H1 (cell line): ENCODE measurements around the gene UPK3B. TPM values are rescaled to one million over a fixed set of nuclear protein-coding genes. Genes with fewer than 3 reads are reported as not detected.
"Not testable (repeated sequence)": the region's sequence is repeated elsewhere in the genome, so short reads cannot be mapped to it uniquely, and the experiment has no call there.

Experiments used
- CTCF ChIA-PET: fragments of 300-600 bp; sonication (Branson Sonifier 250); formaldehyde crosslinking; loops from one replicate; lab custom pipeline; 2021; ENCODE audit not compliant: partially characterized antibody; lab: Charles Lee
- POLR2A ChIA-PET: fragments of 300-600 bp; sonication (Branson Sonifier 250); formaldehyde crosslinking; loops from one replicate; lab custom pipeline; 2021; ENCODE audit warnings: inconsistent platforms; ENCODE audit not compliant: partially characterized antibody; lab: Charles Lee
- DNase-seq, 2 experiments: peaks; one replicate each; pipeline versions ENCODE4 v3.0.0 to v3.0.0-alpha.2; 2010 to 2022; ENCODE audit warnings: low spot score in 2 of 2, low read depth in 1 of 2, mixed read lengths in 1 of 2
- FAIRE-seq: peaks from 2 replicates; lab custom pipeline; 2011; peaks lifted over from hg19 to GRCh38; lab: Jason Lieb, UNC
- H2AFZ ChIP-seq: 2 replicates; pipeline ENCODE4 v1.8.1; 2012; ENCODE audit warnings: low read length, inconsistent platforms
- H2AK5ac ChIP-seq: 2 replicates; pipeline ENCODE4 v1.6.1; 2013; ENCODE audit warnings: low read depth, low read length
- H2BK120ac ChIP-seq: replicated peaks from 2 replicates; pipeline ENCODE3; 2013; ENCODE audit warnings: low read depth, low read length, inconsistent platforms
- H2BK12ac ChIP-seq: 2 replicates; pipeline ENCODE4 v1.6.1; 2013; ENCODE audit warnings: low read depth, low read length
- H2BK15ac ChIP-seq: 2 replicates; pipeline ENCODE4 v1.6.1; 2013; ENCODE audit warnings: low read length
- H2BK20ac ChIP-seq: 2 replicates; pipeline ENCODE4 v1.6.1; 2013; ENCODE audit warnings: low read length
- H2BK5ac ChIP-seq: 2 replicates; pipeline ENCODE4 v1.6.1; 2013; ENCODE audit warnings: low read depth, low read length
- H3K14ac ChIP-seq: 2 replicates; pipeline ENCODE4 v1.6.1; 2013; ENCODE audit warnings: inconsistent platforms; ENCODE audit not compliant: insufficient read length
- H3K18ac ChIP-seq: 2 replicates; pipeline ENCODE4 v1.6.1; 2013; ENCODE audit warnings: low read length; ENCODE audit errors: extremely low read depth
- H3K23ac ChIP-seq: 2 replicates; pipeline ENCODE4 v1.6.1; 2013; ENCODE audit warnings: inconsistent platforms; ENCODE audit not compliant: insufficient read length
- H3K23me2 ChIP-seq: 2 replicates; pipeline ENCODE4 v1.6.1; 2013; ENCODE audit warnings: low read depth, low read length
- H3K27ac ChIP-seq: 2 replicates; pipeline ENCODE4 v1.6.1; 2011; ENCODE audit warnings: low read depth, low read length, inconsistent platforms
- H3K27me3 ChIP-seq, 4 experiments: replicated peaks in 1 of 4; 1 replicate in 1 of 4; 2 replicates in 3 of 4; pipeline versions ENCODE4 v1.6.1 to v1.8.1; 2011 to 2013; ENCODE audit warnings: low read length in 3 of 4, mild to moderate bottlenecking in 3 of 4, inconsistent platforms in 2 of 4, mixed read lengths in 2 of 4, moderate library complexity in 1 of 4; ENCODE audit not compliant: control insufficient read depth in 3 of 4, insufficient read depth in 3 of 4; ENCODE audit errors: extremely low read depth in 1 of 4
- H3K36me3 ChIP-seq, 4 experiments: 2 replicates each; pipeline versions ENCODE4 v1.6.1 to v1.8.1; 2011 to 2013; ENCODE audit warnings: mild to moderate bottlenecking in 4 of 4, low read length in 3 of 4, moderate library complexity in 2 of 4, control low read depth in 1 of 4, inconsistent platforms in 1 of 4; ENCODE audit not compliant: insufficient read depth in 4 of 4, control insufficient read depth in 2 of 4
- H3K4ac ChIP-seq: replicated peaks from 2 replicates; pipeline ENCODE3; 2013; ENCODE audit warnings: low read length, low read depth, mixed read lengths, inconsistent platforms; ENCODE audit not compliant: insufficient read length
- H3K4me1 ChIP-seq, 4 experiments: replicated peaks in 1 of 4; 1 replicate in 1 of 4; 2 replicates in 3 of 4; pipeline versions ENCODE4 v1.6.1 to v1.8.1; 2011 to 2013; ENCODE audit warnings: low read length in 3 of 4, inconsistent platforms in 2 of 4, mixed read lengths in 1 of 4; ENCODE audit not compliant: insufficient read depth in 4 of 4, control insufficient read depth in 3 of 4
- H3K4me2 ChIP-seq, 2 experiments: 2 replicates each; pipeline versions ENCODE4 v1.6.1 to v1.8.1; 2011 to 2013; ENCODE audit warnings: low read depth in 2 of 2, low read length in 2 of 2, control low read depth in 1 of 2, inconsistent platforms in 1 of 2, mild to moderate bottlenecking in 1 of 2; ENCODE audit not compliant: insufficient read depth in 1 of 2
- H3K4me3 ChIP-seq, 4 experiments: fragments of 200-600, 300-600 bp in 1 of 4; sonication (generic), shearing (Covaris generic), sonication (Bioruptor Twin) in 1 of 4; 2 replicates each; pipeline versions ENCODE4 v1.5.1 to v1.8.1; 2011 to 2016; ENCODE audit warnings: low read length in 4 of 4, low read depth in 3 of 4, control low read depth in 2 of 4, inconsistent platforms in 2 of 4, mild to moderate bottlenecking in 2 of 4, mixed read lengths in 1 of 4, moderate library complexity in 1 of 4; ENCODE audit not compliant: insufficient read depth in 2 of 4; ENCODE audit errors: extremely low read depth in 1 of 4
- H3K56ac ChIP-seq: replicated peaks from 2 replicates; pipeline ENCODE3; 2013; ENCODE audit warnings: low read depth, mild to moderate bottlenecking, mixed read lengths, low read length, inconsistent platforms; ENCODE audit not compliant: insufficient read length
- H3K79me1 ChIP-seq: 2 replicates; pipeline ENCODE4 v1.6.1; 2013; ENCODE audit warnings: low read depth, low read length, control low read depth
- H3K79me2 ChIP-seq, 2 experiments: 2 replicates each; pipeline versions ENCODE4 v1.6.1 to v1.8.1; 2012 to 2013; ENCODE audit warnings: low read length in 2 of 2, mild to moderate bottlenecking in 2 of 2, inconsistent platforms in 1 of 2; ENCODE audit not compliant: insufficient read depth in 2 of 2, control insufficient read depth in 1 of 2
- H3K9ac ChIP-seq, 4 experiments: replicated peaks in 1 of 4; 1 replicate in 1 of 4; 2 replicates in 3 of 4; pipeline versions ENCODE4 v1.6.1 to v1.8.1; 2011 to 2013; ENCODE audit warnings: low read depth in 3 of 4, low read length in 3 of 4, control low read depth in 2 of 4, mild to moderate bottlenecking in 2 of 4, moderate library complexity in 2 of 4, inconsistent platforms in 1 of 4; ENCODE audit errors: extremely low read depth in 1 of 4
- H3K9me3 ChIP-seq, 2 experiments: 2 replicates each; pipeline versions ENCODE4 v1.6.1 to v1.8.1; 2012 to 2013; ENCODE audit warnings: mild to moderate bottlenecking in 2 of 2, moderate library complexity in 2 of 2, control low read depth in 1 of 2, inconsistent platforms in 1 of 2, low read depth in 1 of 2, low read length in 1 of 2, mixed read lengths in 1 of 2; ENCODE audit not compliant: insufficient read depth in 2 of 2
- H4K20me1 ChIP-seq, 2 experiments: replicated peaks in 1 of 2; 2 replicates each; pipeline versions ENCODE3 to v1.8.1; 2011 to 2013; ENCODE audit warnings: inconsistent platforms in 2 of 2, low read length in 2 of 2, mild to moderate bottlenecking in 1 of 2; ENCODE audit not compliant: insufficient read depth in 2 of 2, control insufficient read depth in 1 of 2
- H4K5ac ChIP-seq: 2 replicates; pipeline ENCODE4 v1.6.1; 2013; ENCODE audit warnings: low read length, low read depth, mixed read lengths, inconsistent platforms; ENCODE audit not compliant: insufficient read length
- H4K8ac ChIP-seq: 2 replicates; pipeline ENCODE4 v1.8.0; 2013; ENCODE audit warnings: mild to moderate bottlenecking, moderate library complexity, low read length, inconsistent platforms; ENCODE audit not compliant: insufficient read depth; ENCODE audit errors: extremely low read depth
- H4K91ac ChIP-seq: replicated peaks from 2 replicates; pipeline ENCODE3; 2013; ENCODE audit warnings: low read length, mixed read lengths, inconsistent platforms; ENCODE audit not compliant: insufficient read length
- CTCF ChIP-seq, 3 experiments: IDR thresholded peaks; 1 replicate in 2 of 3; 2 replicates in 1 of 3; pipeline versions ENCODE4 v1.5.1 to v1.6.1; 2011; ENCODE audit warnings: low read length in 3 of 3, mild to moderate bottlenecking in 3 of 3, inconsistent platforms in 2 of 3, low read depth in 1 of 3, moderate library complexity in 1 of 3; ENCODE audit not compliant: insufficient read depth in 1 of 3; ENCODE audit errors: control extremely low read depth in 1 of 3
- HDAC2 ChIP-seq, 2 experiments: fragments of 300-600 bp in 1 of 2; sonication (generic) in 1 of 2; IDR thresholded peaks; 2 replicates each; pipeline ENCODE4 v1.6.1; 2011 to 2012; ENCODE audit warnings: low read depth in 2 of 2, low read length in 2 of 2, mild to moderate bottlenecking in 2 of 2, moderate library complexity in 2 of 2, borderline replicate concordance in 1 of 2, inconsistent platforms in 1 of 2
- POLR2AphosphoS5 ChIP-seq: IDR thresholded peaks from 2 replicates; pipeline ENCODE4 v1.6.1; 2011; ENCODE audit warnings: low read depth, low read length
- SRF ChIP-seq: IDR thresholded peaks from 2 replicates; pipeline ENCODE4 v1.6.1; 2011; ENCODE audit warnings: mild to moderate bottlenecking, low read depth, low read length, moderate library complexity
- TCF12 ChIP-seq: IDR thresholded peaks from 2 replicates; pipeline ENCODE4 v1.6.1; 2011; ENCODE audit warnings: low read depth, mild to moderate bottlenecking, low read length
- WGBS, 2 experiments: shearing (Covaris generic) in 1 of 2; methylation state at CpG; one replicate each; pipeline versions ENCODE4 v1.1.6 to v1.1.7; 2013 to 2015; ENCODE audit warnings: low lambda C conversion rate in 2 of 2, mixed read lengths in 2 of 2, inconsistent platforms in 1 of 2, low coverage in 1 of 2, missing lambda C conversion rate in 1 of 2; ENCODE audit not compliant: insufficient replicate concordance in 2 of 2, insufficient coverage in 1 of 2, insufficient read length in 1 of 2; ENCODE audit errors: extremely low coverage in 1 of 2, missing lambda C conversion rate in 1 of 2; 5-methylcytosine and 5-hydroxymethylcytosine counted together
- polyA plus RNA-seq, 7 experiments: library from polyadenylated mRNA; depleted of rRNA in 3 of 7; stranded (reverse) in 5 of 7; unstranded in 2 of 7; fragments of >200 nt in 5 of 7; fragments of 200-250 nt in 2 of 7; gene quantifications; 1 replicate in 5 of 7; 2 replicates in 1 of 7; 4 replicates in 1 of 7; pipeline versions ENCODE4 v1.2.1 to v1.2.3, GENCODE V29; 2011 to 2013; ENCODE audit warnings: missing spikeins in 2 of 7, mixed read lengths in 2 of 7
- total RNA-seq: library from RNA; stranded (reverse); fragmentation: NEBNext Ultra II Directional; extraction: Animal tissue kit (Norgen Biotek cat#: 25700); gene quantifications from 2 replicates; pipeline ENCODE4 v1.2.1, GENCODE V29; 2021

Gene UPK3B
- total and polyA plus RNA-seq, 2 of the 8 experiments (the other 6 are each of a cell fraction or from before 2014, with no cell fraction given), result 5.9 to 20.6 TPM

- no peak for TF ChIP-seq CTCF (IDR thresholded peaks at IDR 0.05; ENCODE audit: control extremely low read depth in 1 of 3, insufficient read depth in 1 of 3, low read depth in 1 of 3, low read length in 3 of 3)
- no peak for TF ChIP-seq TCF12
- no peak for TF ChIP-seq SRF
- no peak for TF ChIP-seq POLR2AphosphoS5
- TF ChIP-seq HDAC2 (IDR thresholded peaks at IDR 0.05; ENCODE audit: borderline replicate concordance in 1 of 2, low read depth in 2 of 2, low read length in 2 of 2), result no peak
Observed at GRCh38 chr7:76506081-76506440, 4.3 kb upstream of the UPK3B start (continued).

GRCh38 chr7:76506643-76507042, 3.7 kb upstream of the UPK3B start:
- not testable (repeated sequence) for H3K27ac ChIP-seq, DNase-seq, FAIRE-seq

More at GRCh38 chr7:76506643-76507042, 3.7 kb upstream of the UPK3B start:
- CTCF ChIA-PET, result interaction anchor here (0.7 kb wide), 1 partner anchor 218 kb away, joined by 3 read pairs; no protein-coding TSS in a partner anchor
- not testable (repeated sequence) for H3K9ac ChIP-seq, H3K4ac ChIP-seq, H3K79me1 ChIP-seq, H3K23ac ChIP-seq, H3K36me3 ChIP-seq, H3K79me2 ChIP-seq, H3K56ac ChIP-seq, H4K20me1 ChIP-seq, H4K5ac ChIP-seq, H3K9me3 ChIP-seq, H4K8ac ChIP-seq, H2BK20ac ChIP-seq, H4K91ac ChIP-seq, H2AFZ ChIP-seq, H2BK5ac ChIP-seq, H3K4me2 ChIP-seq, H2BK120ac ChIP-seq, H3K27me3 ChIP-seq, H3K14ac ChIP-seq, H2BK12ac ChIP-seq, H2AK5ac ChIP-seq, H3K4me3 ChIP-seq, H2BK15ac ChIP-seq, H3K23me2 ChIP-seq, H3K18ac ChIP-seq
- WGBS, 2 experiments, result 97% methylated on average over 8 of the region's 8 CpGs; no CpG with 5 or more reads in 1 of the 2 experiments
- POLR2A ChIA-PET, result interaction anchor here (0.6 kb wide), 1 partner anchor 74 kb away, joined by 5 read pairs; no protein-coding TSS in a partner anchor
- peaks cover 0 to 11% (median 8%) of the 10 kb centered on the region in 4 experiments; a peak in 6 of 7 replicates for H3K4me1 ChIP-seq
